Parathyroid adenoma (tissue), 2 donors: ENCODE measurements around the gene GPR137.
"Not testable (repeated sequence)": the region's sequence is repeated elsewhere in the genome, so short reads cannot be mapped to it uniquely, and the experiment has no call there.

ENCODE experiments used
- H2AFZ ChIP-seq: fragments of 300-600 bp; sonication (generic); one replicate; pipeline ENCODE4 v1.7.0; 2017; ENCODE audit warnings: antibody characterized with exemption, mild to moderate bottlenecking
- H3K27ac ChIP-seq: fragments of 300-600 bp; sonication (generic); one replicate; pipeline ENCODE4 v1.7.0; 2017
- H3K27me3 ChIP-seq: fragments of 300-600 bp; sonication (generic); one replicate; pipeline ENCODE4 v1.7.0; 2017; ENCODE audit warnings: low read length; ENCODE audit not compliant: control insufficient read depth, insufficient read depth
- H3K36me3 ChIP-seq: fragments of 300-600 bp; sonication (generic); one replicate; pipeline ENCODE4 v1.7.0; 2017; ENCODE audit warnings: low read length; ENCODE audit not compliant: control insufficient read depth, insufficient read depth
- H3K4me1 ChIP-seq: fragments of 300-600 bp; sonication (generic); one replicate; pipeline ENCODE4 v1.7.0; 2017; ENCODE audit warnings: control low read depth
- H3K4me2 ChIP-seq: fragments of 300-600 bp; sonication (generic); one replicate; pipeline ENCODE4 v1.7.0; 2017; ENCODE audit warnings: low read length
- H3K4me3 ChIP-seq: fragments of 300-600 bp; sonication (generic); one replicate; pipeline ENCODE4 v1.7.0; 2017; ENCODE audit warnings: low read depth, low read length
- H3K79me2 ChIP-seq: fragments of 300-600 bp; sonication (generic); one replicate; pipeline ENCODE4 v1.7.0; 2017; ENCODE audit warnings: control low read depth
- H3K9ac ChIP-seq: fragments of 300-600 bp; sonication (generic); one replicate; pipeline ENCODE4 v1.7.0; 2017; ENCODE audit warnings: mild to moderate bottlenecking
- H3K9me3 ChIP-seq: fragments of 300-600 bp; sonication (generic); one replicate; pipeline ENCODE4 v1.7.0; 2017; ENCODE audit warnings: low read length; ENCODE audit not compliant: control insufficient read depth
- TF ChIP-seq, protein P1 (sequence below): fragments of 300-600 bp; sonication (generic); IDR thresholded peaks from one replicate; pipeline ENCODE4 v1.7.0; 2017; ENCODE audit warnings: antibody characterized with exemption, mild to moderate bottlenecking
- donor health status: primary hyperparathyroidism.

The GPR137 gene

DNA sequence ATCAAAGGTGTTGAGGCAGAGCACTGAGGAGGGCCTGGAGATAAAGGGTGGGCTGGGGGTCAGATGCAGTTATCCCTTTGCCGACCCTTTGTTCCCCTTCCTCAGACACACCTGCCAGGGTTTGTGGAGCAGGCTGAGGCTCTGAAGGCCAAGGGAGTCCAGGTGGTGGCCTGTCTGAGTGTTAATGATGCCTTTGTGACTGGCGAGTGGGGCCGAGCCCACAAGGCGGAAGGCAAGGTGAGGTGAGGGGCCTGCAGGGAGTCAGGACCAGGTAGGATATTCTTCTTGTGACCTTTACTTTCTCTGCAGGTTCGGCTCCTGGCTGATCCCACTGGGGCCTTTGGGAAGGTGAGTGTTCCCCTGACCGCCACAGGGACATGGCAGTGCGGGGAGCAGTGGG lies 34.9 kb downstream of the GPR137 start:
- H3K9ac ChIP-seq = no peak overlapping the region
- no peak overlapping the region for H3K4me3 ChIP-seq
- H3K27ac ChIP-seq = no peak overlapping the region
- peaks cover 4% of the 10 kb centered on the region for H3K4me1 ChIP-seq
- no peaks in the 10 kb centered on the region for H3K79me2 ChIP-seq
- no peaks in the 10 kb centered on the region for H3K36me3 ChIP-seq
- H3K27me3 ChIP-seq = no peaks in the 10 kb centered on the region
- H2AFZ ChIP-seq = no peak overlapping the region
- no peaks in the 10 kb centered on the region for H3K9me3 ChIP-seq
- TF ChIP-seq, protein P1, sequence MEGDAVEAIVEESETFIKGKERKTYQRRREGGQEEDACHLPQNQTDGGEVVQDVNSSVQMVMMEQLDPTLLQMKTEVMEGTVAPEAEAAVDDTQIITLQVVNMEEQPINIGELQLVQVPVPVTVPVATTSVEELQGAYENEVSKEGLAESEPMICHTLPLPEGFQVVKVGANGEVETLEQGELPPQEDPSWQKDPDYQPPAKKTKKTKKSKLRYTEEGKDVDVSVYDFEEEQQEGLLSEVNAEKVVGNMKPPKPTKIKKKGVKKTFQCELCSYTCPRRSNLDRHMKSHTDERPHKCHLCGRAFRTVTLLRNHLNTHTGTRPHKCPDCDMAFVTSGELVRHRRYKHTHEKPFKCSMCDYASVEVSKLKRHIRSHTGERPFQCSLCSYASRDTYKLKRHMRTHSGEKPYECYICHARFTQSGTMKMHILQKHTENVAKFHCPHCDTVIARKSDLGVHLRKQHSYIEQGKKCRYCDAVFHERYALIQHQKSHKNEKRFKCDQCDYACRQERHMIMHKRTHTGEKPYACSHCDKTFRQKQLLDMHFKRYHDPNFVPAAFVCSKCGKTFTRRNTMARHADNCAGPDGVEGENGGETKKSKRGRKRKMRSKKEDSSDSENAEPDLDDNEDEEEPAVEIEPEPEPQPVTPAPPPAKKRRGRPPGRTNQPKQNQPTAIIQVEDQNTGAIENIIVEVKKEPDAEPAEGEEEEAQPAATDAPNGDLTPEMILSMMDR = no peak
- H3K4me2 ChIP-seq = no peak overlapping the region

DNA sequence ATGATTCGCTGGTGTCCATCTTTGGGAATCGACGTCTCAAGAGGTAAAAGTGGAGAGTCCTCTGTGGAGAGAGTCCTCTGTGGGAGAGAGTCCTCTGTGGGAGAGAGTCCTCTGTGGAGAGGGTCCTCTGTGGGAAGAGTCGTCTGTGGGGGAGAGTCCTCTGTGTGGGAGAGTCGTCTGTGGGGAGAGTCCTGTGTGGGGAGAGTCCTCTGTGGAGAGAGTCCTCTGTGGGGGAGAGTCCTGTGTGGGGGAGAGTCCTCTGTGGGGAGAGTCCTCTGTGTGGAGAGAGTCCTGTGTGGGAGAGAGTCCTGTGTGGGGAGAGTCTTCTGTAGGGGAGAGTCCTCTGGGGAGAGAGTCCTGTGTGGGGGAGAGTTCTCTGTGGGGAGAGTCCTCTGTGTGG lies 35.4 kb downstream of the GPR137 start:
- no peak overlapping the region for H3K27ac ChIP-seq

DNA sequence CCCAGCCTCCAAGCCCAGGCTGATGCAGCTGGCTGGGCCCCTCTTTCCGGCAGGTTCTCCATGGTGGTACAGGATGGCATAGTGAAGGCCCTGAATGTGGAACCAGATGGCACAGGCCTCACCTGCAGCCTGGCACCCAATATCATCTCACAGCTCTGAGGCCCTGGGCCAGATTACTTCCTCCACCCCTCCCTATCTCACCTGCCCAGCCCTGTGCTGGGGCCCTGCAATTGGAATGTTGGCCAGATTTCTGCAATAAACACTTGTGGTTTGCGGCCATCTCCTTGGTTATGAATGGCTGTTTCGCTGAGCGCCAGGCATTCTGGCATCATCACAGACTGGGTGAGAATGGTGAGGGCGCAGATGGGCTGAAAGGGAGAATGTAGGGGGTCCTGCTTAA lies 35.9 kb downstream of the GPR137 start:
- no peak overlapping the region for H3K4me2 ChIP-seq
- no peak overlapping the region for H3K27ac ChIP-seq
- H3K9ac ChIP-seq = no peak overlapping the region

More for the DNA sequence above, 35.4 kb downstream of the GPR137 start:
- H3K4me2 ChIP-seq = no peak overlapping the region
- no peak overlapping the region for H3K4me3 ChIP-seq
- no peaks in the 10 kb centered on the region for H3K9me3 ChIP-seq
- H3K9ac ChIP-seq = no peak overlapping the region
- no peak overlapping the region for H2AFZ ChIP-seq
- H3K4me1 ChIP-seq = peaks cover 4% of the 10 kb centered on the region
- H3K27me3 ChIP-seq = no peaks in the 10 kb centered on the region
- no peaks in the 10 kb centered on the region for H3K36me3 ChIP-seq
- TF ChIP-seq, protein P1 = no peak
- H3K79me2 ChIP-seq = no peaks in the 10 kb centered on the region

DNA sequence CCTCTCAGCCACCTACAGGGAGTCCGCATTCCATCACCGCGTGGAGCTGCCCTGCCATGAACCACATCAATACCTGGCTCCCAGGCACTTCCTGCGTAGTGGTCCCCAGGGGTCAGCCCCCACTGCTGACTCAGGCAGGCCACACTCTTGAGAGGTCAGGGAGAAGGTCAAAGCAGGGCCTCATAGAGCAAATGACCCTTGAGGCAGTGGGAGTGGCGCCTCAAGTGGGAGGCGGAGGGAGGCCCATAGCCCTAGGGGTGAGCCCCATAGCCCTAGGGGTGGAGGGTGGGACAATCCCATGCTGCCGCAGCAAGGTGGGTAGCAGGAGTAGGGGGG lies 37.2 kb downstream of the GPR137 start:
- Histone ChIP-seq H3K36me3 (no peaks in the 10 kb centered on the region), H3K79me2 (no peaks in the 10 kb centered on the region), H3K27me3 (no peaks in the 10 kb centered on the region), H3K9ac (no peak overlapping the region), H3K27ac (no peak overlapping the region), H3K4me1 (peaks cover 2% of the 10 kb centered on the region), H2AFZ (no peak overlapping the region), H3K4me2 (no peak overlapping the region), H3K9me3 (no peaks in the 10 kb centered on the region), H3K4me3 (no peak overlapping the region)
- TF ChIP-seq, protein P1 = no peak

More for the DNA sequence above, 35.9 kb downstream of the GPR137 start:
- Histone ChIP-seq H3K27me3 (no peaks in the 10 kb centered on the region), H3K4me3 (no peak overlapping the region), H3K9me3 (no peaks in the 10 kb centered on the region), H3K36me3 (no peaks in the 10 kb centered on the region), H3K4me1 (peaks cover 2% of the 10 kb centered on the region), H2AFZ (no peak overlapping the region), H3K79me2 (no peaks in the 10 kb centered on the region)
- TF ChIP-seq, protein P1 = no peak

DNA sequence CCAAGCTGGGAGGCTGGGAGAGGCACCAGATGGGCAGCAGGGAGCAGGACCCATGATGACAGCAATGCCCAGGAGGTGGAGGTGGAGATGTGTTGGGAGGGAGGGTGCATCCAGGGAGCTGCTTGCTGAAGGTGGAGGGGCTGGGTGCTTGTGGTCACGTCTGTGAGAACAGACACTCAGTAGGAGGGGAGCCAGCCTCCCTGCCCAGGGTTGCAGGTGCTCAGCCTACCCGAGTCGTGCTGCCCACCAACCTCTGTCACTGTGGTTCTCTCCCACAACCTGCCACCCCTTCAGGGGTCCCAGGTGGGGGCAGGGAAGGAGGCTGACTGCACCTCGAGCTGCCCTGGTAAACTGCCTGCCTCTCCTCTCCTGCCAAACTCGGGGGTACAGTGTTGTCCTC lies 37.7 kb downstream of the GPR137 start:
- Histone ChIP-seq H2AFZ (no peak overlapping the region), H3K4me3 (no peak overlapping the region), H3K9me3 (no peaks in the 10 kb centered on the region), H3K27ac (no peak overlapping the region), H3K4me1 (peaks cover 2% of the 10 kb centered on the region), H3K27me3 (no peaks in the 10 kb centered on the region), H3K79me2 (no peaks in the 10 kb centered on the region), H3K9ac (no peak overlapping the region), H3K4me2 (no peak overlapping the region), H3K36me3 (no peaks in the 10 kb centered on the region)
- TF ChIP-seq, protein P1 = no peak

DNA sequence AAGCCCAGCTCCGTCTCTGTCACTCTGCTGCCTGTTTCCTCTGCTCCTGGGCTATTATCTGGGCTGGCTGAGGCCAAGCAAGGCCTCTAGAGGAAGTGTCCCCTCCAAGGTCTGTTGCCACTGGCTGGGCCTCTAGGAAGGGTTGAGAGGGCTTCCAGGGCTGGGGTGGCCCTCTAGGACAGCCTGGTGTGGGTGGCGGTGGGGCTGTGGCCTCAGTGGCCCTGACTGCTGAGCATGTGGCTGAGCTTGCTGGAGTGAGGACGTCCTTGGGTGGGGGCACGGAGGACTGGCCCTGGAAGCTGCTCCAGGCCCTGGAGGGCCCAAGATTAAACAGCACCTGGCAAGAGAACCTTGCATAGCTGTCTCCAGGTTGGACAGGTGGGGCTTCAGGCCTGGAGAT lies 38.3 kb downstream of the GPR137 start:
- not testable (repeated sequence) for H3K27ac ChIP-seq, H3K27me3 ChIP-seq, H3K9me3 ChIP-seq, H3K4me1 ChIP-seq, H2AFZ ChIP-seq, H3K4me3 ChIP-seq, H3K4me2 ChIP-seq, H3K79me2 ChIP-seq, H3K9ac ChIP-seq, H3K36me3 ChIP-seq
